Urinary bladder (tissue), 2 donors: ENCODE results near the gene ARHGAP35. TPM values are rescaled to one million over a fixed set of nuclear protein-coding genes. Genes with fewer than 3 reads are reported as not detected.

Experiments used
- polyA plus RNA-seq: library from polyadenylated mRNA; stranded (reverse); fragments of 200-250 nt; gene quantifications from one replicate; pipeline ENCODE4 v1.2.3, GENCODE V29; 2013
- total RNA-seq: library from RNA; depleted of rRNA; stranded (reverse); fragments of >200 nt; gene quantifications from one replicate; pipeline ENCODE4 v1.2.3, GENCODE V29; 2014
- donor health status: healthy.

Gene ARHGAP35
- total and polyA plus RNA-seq, 2 donors = 28.3 to 33.0 TPM

Other genes starting within 250 kb of the ARHGAP35 start
- 2.6 TPM for gene PTGIR, start 235.9 kb upstream of the ARHGAP35 start, total RNA-seq
- 4.0 TPM for gene PTGIR, start 235.9 kb upstream of the ARHGAP35 start, polyA plus RNA-seq
- not detected for gene GNG8, start 224.8 kb upstream of the ARHGAP35 start, total RNA-seq
- not detected for gene GNG8, start 224.8 kb upstream of the ARHGAP35 start, polyA plus RNA-seq
- 20.0 TPM for gene DACT3, start 199.8 kb upstream of the ARHGAP35 start, total RNA-seq
- 78.9 TPM for gene DACT3, start 199.8 kb upstream of the ARHGAP35 start, polyA plus RNA-seq
- 12.1 TPM for gene PRKD2, start 143.9 kb upstream of the ARHGAP35 start, total RNA-seq
- 29.9 TPM for gene PRKD2, start 143.9 kb upstream of the ARHGAP35 start, polyA plus RNA-seq
- 10.6 TPM for gene FKRP, start 114.9 kb upstream of the ARHGAP35 start, total RNA-seq
- 19.3 TPM for gene FKRP, start 114.9 kb upstream of the ARHGAP35 start, polyA plus RNA-seq
- gene STRN4, start 114.5 kb upstream of the ARHGAP35 start, total RNA-seq = 34.5 TPM
- gene STRN4, start 114.5 kb upstream of the ARHGAP35 start, polyA plus RNA-seq = 87.8 TPM
- gene SLC1A5, start 72.4 kb upstream of the ARHGAP35 start, total RNA-seq = 37.1 TPM
- 163 TPM for gene SLC1A5, start 72.4 kb upstream of the ARHGAP35 start, polyA plus RNA-seq
- gene AP2S1, start 10.2 kb upstream of the ARHGAP35 start, total RNA-seq = 43.5 TPM
- gene AP2S1, start 10.2 kb upstream of the ARHGAP35 start, polyA plus RNA-seq = 117 TPM
- 0.16 TPM for gene NPAS1, start 158.8 kb downstream of the ARHGAP35 start, total RNA-seq
- gene NPAS1, start 158.8 kb downstream of the ARHGAP35 start, polyA plus RNA-seq = 0.18 TPM
- 7.5 TPM for gene TMEM160, start 187.6 kb downstream of the ARHGAP35 start, total RNA-seq
- gene TMEM160, start 187.6 kb downstream of the ARHGAP35 start, polyA plus RNA-seq = 72.3 TPM